ENCODE results near the gene LRRIQ3.

The LRRIQ3 gene

GRCh38 chr1:74236440-74236839 is 38.5 kb upstream of the LRRIQ3 start:
- no peak overlapping the region for H3K4me3 ChIP-seq (replicated peaks; ENCODE audit: low read depth, low read length)
- H3K36me3 ChIP-seq (ENCODE audit: control insufficient read depth, insufficient read depth, low read length) = no peaks in the 10 kb centered on the region
- DNase-seq (ENCODE audit: extremely low read depth, insufficient read length) = no peak
- H3K27me3 ChIP-seq (replicated peaks; ENCODE audit: control insufficient read depth, insufficient read depth, low read length) = no peaks in the 10 kb centered on the region
- TF ChIP-seq CTCF (IDR thresholded peaks at IDR 0.05; ENCODE audit: insufficient read depth, low read length, poor library complexity, severe bottlenecking) = no peak

GRCh38 chr1:74235153-74235552 is 37.2 kb upstream of the LRRIQ3 start, which contains the start of gene TNNI3K:
TSS of gene TNNI3K (plus strand) at chr1:74235387. CDS start at chr1:74235452, 65 bp downstream.
- no peaks in the 10 kb centered on the region for H3K36me3 ChIP-seq (ENCODE audit: control insufficient read depth, insufficient read depth, low read length)
- TF ChIP-seq CTCF (IDR thresholded peaks at IDR 0.05; ENCODE audit: insufficient read depth, low read length, poor library complexity, severe bottlenecking) = no peak
- H3K27me3 ChIP-seq (replicated peaks; ENCODE audit: control insufficient read depth, insufficient read depth, low read length) = no peaks in the 10 kb centered on the region
- H3K4me3 ChIP-seq (replicated peaks; ENCODE audit: low read depth, low read length) = no peak within 1 kb of the TSS
- no peak for DNase-seq (ENCODE audit: extremely low read depth, insufficient read length)

- no peaks in the 10 kb centered on the region for H3K27me3 ChIP-seq (replicated peaks; ENCODE audit: control insufficient read depth, insufficient read depth, low read length)
- H3K36me3 ChIP-seq (ENCODE audit: control insufficient read depth, insufficient read depth, low read length) = no peaks in the 10 kb centered on the region
- H3K4me3 ChIP-seq (replicated peaks; ENCODE audit: low read depth, low read length) = no peak overlapping the region
- DNase-seq (ENCODE audit: extremely low read depth, insufficient read length) = no peak
- TF ChIP-seq CTCF (IDR thresholded peaks at IDR 0.05; ENCODE audit: insufficient read depth, low read length, poor library complexity, severe bottlenecking) = no peak
Observed at GRCh38 chr1:74223453-74223852, 25.5 kb upstream of the LRRIQ3 start.

GRCh38 chr1:74222701-74223100 is 24.7 kb upstream of the LRRIQ3 start:
- Histone ChIP-seq H3K4me3 (replicated peaks; ENCODE audit: low read depth, low read length) (no peak overlapping the region), H3K36me3 (ENCODE audit: control insufficient read depth, insufficient read depth, low read length) (no peaks in the 10 kb centered on the region), H3K27me3 (replicated peaks; ENCODE audit: control insufficient read depth, insufficient read depth, low read length) (no peaks in the 10 kb centered on the region)
- no peak for TF ChIP-seq CTCF (IDR thresholded peaks at IDR 0.05; ENCODE audit: insufficient read depth, low read length, poor library complexity, severe bottlenecking)
- DNase-seq (ENCODE audit: extremely low read depth, insufficient read length) = no peak

GRCh38 chr1:74215229-74215628 is 17.3 kb upstream of the LRRIQ3 start:
- Histone ChIP-seq H3K36me3 (ENCODE audit: control insufficient read depth, insufficient read depth, low read length) (no peaks in the 10 kb centered on the region), H3K27me3 (replicated peaks; ENCODE audit: control insufficient read depth, insufficient read depth, low read length) (no peaks in the 10 kb centered on the region), H3K4me3 (replicated peaks; ENCODE audit: low read depth, low read length) (no peak overlapping the region)
- no peak for TF ChIP-seq CTCF (IDR thresholded peaks at IDR 0.05; ENCODE audit: insufficient read depth, low read length, poor library complexity, severe bottlenecking)
- DNase-seq (ENCODE audit: extremely low read depth, insufficient read length) = no peak

GRCh38 chr1:74205266-74205665 is 7.3 kb upstream of the LRRIQ3 start:
- H3K4me3 ChIP-seq (replicated peaks; ENCODE audit: low read depth, low read length) = no peak overlapping the region
- no peaks in the 10 kb centered on the region for H3K36me3 ChIP-seq (ENCODE audit: control insufficient read depth, insufficient read depth, low read length)
- H3K27me3 ChIP-seq (replicated peaks; ENCODE audit: control insufficient read depth, insufficient read depth, low read length) = no peaks in the 10 kb centered on the region
- TF ChIP-seq CTCF (IDR thresholded peaks at IDR 0.05; ENCODE audit: insufficient read depth, low read length, poor library complexity, severe bottlenecking) = no peak
- DNase-seq (ENCODE audit: extremely low read depth, insufficient read length) = no peak

All from GM06990 (cell line).